SKM-1 treated with dmso at 0.1 percent for 144 hours (cell line): Measurements from ENCODE around the gene SAXO2.
"Not testable (repeated sequence)": the region's sequence is repeated elsewhere in the genome, so short reads cannot be mapped to it uniquely, and the experiment has no call there.

ENCODE experiments used
- DNase-seq: peaks from one replicate; lab custom pipeline; 2025; ENCODE audit not compliant: unreplicated experiment; lab: John Stamatoyannopoulos, UW

SAXO2 gene

DNA sequence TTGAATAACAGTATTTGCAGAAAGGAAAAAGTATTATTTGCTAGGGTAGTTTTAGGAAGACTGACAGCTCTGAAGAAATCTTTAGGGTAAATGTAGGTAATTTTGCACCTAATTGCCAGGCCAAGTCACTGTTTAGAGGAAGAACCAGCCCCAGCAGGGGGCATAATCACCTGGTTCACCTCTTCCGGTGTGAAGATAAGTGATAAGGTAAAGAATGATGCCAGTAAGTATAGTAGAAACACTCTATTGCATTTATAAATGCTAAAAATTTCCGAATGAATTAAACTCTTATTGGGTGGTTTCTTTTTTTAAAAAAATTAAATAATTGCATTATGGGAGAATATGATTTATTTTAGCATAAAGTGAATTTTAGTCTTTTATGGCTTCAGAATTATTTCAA, 21.8 kb downstream of the SAXO2 start:
- DNase-seq = not testable (repeated sequence)

DNA sequence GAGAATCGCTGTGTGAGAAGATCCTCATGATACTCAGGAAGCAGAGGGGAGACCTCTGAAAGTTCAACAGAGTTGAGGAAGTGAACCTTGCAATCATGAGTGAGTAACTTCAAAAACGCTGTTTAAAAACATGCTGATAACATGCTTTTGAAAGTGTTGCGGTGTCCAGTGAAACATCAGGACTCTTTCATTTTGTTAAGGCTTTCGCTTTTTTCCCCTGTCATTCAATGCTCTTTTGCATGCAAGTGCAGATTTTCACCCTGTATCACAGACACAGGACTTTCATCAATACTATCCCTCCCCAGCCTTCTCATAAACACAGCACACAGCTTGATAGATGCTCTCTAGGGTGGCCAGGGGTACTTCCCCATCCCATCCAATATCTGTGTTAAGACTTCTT, 23.9 kb downstream of the SAXO2 start:
- not testable (repeated sequence) for DNase-seq

DNA sequence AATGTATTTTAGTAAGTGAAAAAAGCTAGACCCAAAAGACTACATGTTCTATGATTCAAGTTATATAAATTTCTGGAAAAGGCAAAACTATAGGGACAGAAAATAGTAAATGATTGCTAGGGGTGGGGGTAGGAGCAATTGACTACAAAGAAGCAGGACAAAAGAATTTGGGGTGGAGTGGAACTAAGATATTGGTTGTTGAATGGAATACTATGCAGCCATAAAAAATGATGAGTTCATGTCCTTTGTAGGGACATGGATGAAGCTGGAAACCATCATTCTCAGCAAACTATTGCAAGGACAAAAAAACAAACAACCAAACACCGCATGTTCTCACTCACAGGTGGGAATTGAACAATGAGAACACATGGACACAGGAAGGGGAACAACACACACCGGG, 25.6 kb downstream of the SAXO2 start:
- not testable (repeated sequence) for DNase-seq

GRCh38 chr15:82292271-82292670, 29.7 kb downstream of the SAXO2 start:
- DNase-seq = no peak

DNA sequence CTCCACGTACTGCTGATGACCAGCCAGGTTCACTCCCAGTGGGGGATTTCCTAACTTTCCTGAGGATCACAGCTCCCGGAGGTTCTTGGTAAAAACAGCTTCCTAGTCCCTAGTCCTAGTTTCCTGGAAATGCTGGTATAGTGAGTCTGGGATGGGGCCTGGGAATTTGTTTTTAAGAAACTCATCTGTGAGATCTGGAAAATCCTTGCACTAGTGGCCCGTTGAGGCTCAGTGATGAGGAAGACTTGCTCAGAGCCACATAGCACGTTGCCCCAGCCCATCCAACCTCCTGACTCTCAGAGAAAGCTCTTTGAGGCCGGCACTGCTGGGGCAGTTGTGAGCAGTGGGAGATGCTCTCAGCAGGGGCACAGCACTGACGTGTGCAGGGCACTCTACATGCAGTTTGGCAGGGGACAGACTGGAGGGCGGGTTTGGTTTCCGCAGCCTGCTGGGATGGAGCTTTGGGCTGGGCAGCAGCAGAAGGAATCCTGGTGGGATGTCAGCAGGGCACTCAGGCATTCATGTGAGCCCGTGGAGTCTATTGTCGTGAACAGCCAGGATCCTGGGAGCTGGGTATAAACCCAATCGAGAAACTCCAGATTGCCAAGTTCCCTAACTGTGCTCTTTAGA, 31.6 kb downstream of the SAXO2 start:
- DNase-seq = no peak

DNA sequence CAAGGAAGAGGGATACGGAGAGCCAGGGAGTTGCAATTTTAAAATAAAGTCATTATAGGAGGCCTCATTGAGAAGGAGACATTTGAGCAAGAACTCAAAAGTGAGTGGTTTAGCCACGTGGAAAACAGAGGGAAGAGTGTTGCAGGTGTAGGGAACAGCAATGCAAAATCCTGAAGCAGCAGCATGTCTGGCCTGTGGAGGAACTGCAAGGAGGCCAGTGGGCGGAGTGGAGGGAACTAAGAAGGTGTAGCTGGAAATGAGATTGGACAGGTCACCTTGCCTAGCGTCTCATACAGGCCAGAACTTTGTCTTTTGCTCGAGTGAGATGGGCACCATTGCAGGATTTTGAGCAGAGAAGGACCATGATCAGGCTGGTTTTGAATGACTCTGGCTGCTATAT, 34.9 kb downstream of the SAXO2 start:
- no peak for DNase-seq

GRCh38 chr15:82298032-82298431, 35.4 kb downstream of the SAXO2 start:
- DNase-seq = no peak

DNA sequence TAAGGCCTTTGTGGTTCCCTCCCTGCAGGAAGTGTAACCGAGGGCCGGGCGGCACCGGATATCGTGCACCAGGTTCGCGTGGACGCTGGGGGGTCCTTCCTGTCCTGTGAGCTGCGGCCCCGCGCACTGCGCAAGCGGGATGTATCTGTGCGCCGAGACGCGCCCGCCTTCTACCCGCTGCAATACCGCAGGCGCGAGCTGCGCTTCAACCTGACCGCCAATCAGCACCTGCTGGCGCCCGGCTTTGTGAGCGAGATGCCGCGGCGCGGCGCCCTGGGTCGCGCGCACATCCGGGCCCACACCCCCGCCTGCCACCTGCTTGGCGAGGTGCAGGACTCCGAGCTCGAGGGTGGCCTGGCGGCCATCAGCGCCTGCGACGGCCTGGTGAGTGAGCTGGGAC, 35.9 kb downstream of the SAXO2 start:
- DNase-seq = no peak

DNA sequence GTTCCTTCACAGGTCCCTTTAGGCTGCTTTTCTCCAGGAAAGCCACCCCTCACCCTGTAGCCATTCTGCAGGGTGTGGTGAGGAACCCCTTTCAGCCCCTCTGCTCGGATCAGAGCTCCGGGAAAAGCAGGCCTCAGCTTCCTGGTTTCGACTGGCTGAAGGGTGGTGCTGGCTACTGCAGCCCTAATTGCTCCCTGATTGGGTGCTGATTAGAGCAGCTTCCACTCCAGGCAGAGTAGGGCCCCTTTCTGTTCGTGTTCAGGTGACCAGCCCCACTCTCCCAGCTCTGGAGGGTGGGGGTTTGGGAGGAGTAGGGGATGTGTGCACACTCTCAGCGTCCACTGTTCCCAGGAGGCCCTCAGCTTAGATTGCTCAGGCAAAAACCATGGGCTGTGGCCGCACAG, 36.9 kb downstream of the SAXO2 start:
- DNase-seq = not testable (repeated sequence)

- not testable (repeated sequence) for DNase-seq
Observed at GRCh38 chr15:82300326-82300725, 37.7 kb downstream of the SAXO2 start.

- DNase-seq = no peak
Observed at GRCh38 chr15:82300883-82301282, 38.3 kb downstream of the SAXO2 start.

GRCh38 chr15:82301296-82302016, 38.8 kb downstream of the SAXO2 start:
- no peak for DNase-seq

GRCh38 chr15:82303956-82304777, 41.5 kb downstream of the SAXO2 start:
- DNase-seq = no peak

- no peak for DNase-seq
Observed at GRCh38 chr15:82304778-82305090, 42.1 kb downstream of the SAXO2 start.

- no peak for DNase-seq
Observed at GRCh38 chr15:82305621-82306048, 43.0 kb downstream of the SAXO2 start.

- DNase-seq = no peak
Observed at GRCh38 chr15:82306791-82307713, 44.4 kb downstream of the SAXO2 start.

DNA sequence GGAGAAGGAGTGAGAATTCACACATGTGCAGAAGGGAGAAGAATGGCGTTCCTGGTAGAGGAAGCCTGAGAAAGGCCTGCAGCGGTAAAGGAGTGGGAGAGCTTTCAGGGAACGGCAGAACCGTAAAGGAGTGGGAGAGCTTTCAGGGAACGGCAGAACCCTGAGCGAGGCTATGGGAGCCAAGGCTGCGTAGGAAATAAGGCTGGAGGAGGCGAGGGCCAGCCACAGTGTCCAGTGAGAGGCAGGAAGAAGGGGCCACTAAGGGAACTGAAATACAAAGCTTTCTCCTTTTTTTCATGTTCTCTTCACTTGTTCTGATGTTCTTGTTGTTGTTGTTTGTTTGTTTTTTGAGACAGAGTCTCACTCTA, 45.1 kb downstream of the SAXO2 start:
- DNase-seq = no peak

- DNase-seq = no peak
Observed at GRCh38 chr15:82309802-82310201, 47.2 kb downstream of the SAXO2 start.

DNA sequence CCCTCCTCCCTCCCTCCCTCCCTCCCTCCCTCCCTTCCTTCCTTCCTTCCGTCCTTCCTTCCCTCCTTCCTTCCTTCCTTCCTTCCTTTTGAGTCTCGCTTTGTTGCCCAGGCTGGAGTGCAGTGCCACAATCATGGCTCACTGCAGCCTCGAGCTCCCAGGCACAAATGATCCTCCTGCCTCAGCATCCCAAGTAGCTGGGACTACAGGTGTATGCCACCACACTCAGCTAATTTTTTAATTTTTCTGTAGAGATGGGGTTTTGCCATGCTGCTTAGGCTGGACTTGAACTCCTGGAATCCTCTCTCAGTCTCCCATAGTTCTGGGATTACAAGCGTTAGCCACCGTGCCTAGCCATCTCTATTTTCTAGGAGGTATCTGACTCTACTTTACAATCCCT, 48.7 kb downstream of the SAXO2 start:
- not testable (repeated sequence) for DNase-seq

DNA sequence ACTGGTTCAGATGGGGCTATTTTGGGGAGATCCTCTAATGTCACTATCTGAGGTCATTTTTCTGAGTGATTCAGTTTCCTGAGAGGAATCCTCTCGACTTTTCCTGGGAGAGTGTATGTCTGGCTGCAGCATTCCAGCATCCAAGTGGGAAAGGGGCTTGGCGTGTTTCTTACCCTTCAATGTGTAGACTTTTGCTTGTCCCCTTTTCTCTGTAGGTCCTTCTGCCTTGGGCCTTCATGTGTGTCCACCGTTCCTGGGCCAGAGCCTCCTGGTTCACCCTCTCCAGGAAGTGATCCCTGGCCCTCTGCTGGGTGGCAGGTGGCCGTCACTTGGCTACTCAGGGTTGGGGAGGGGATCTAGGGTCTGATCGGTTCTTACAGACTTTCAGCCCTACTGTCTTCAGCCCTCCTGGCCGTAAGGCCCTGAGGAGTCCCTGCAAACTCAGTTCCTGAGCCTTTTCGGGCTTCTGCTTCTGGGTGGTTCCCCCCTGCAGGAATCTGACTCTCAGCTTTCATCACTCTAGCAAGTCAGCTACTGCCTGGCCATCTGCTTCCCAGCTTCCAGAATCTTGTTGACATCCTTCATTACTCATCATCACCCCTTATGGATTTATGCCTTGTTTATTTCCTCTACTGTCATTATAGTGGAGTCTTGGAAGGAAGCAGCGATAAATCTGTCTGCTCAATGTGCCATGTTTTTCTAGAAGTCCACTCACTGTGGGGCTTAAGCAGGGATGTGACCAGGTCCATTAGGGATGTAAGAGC, 50.1 kb downstream of the SAXO2 start:
- DNase-seq = no peak
